ENCODE results near the gene AMOTL2.
A peak's percentile ranks its signal among the peaks of the same experiment; 100 is the strongest.

Gene AMOTL2

GRCh38 chr3:134315286-134316106, 58.8 kb downstream of the AMOTL2 start:
- no peak for DNase-seq (ENCODE audit: low read depth)

GRCh38 chr3:134314588-134315285, 59.5 kb downstream of the AMOTL2 start:
- no peak for DNase-seq (ENCODE audit: low read depth)

- DNase-seq (ENCODE audit: low read depth): no peak
Measured at GRCh38 chr3:134313847-134314587, 60.2 kb downstream of the AMOTL2 start.

GRCh38 chr3:134312873-134313846, 61.1 kb downstream of the AMOTL2 start:
- DNase-seq (ENCODE audit: low read depth): no peak

DNA sequence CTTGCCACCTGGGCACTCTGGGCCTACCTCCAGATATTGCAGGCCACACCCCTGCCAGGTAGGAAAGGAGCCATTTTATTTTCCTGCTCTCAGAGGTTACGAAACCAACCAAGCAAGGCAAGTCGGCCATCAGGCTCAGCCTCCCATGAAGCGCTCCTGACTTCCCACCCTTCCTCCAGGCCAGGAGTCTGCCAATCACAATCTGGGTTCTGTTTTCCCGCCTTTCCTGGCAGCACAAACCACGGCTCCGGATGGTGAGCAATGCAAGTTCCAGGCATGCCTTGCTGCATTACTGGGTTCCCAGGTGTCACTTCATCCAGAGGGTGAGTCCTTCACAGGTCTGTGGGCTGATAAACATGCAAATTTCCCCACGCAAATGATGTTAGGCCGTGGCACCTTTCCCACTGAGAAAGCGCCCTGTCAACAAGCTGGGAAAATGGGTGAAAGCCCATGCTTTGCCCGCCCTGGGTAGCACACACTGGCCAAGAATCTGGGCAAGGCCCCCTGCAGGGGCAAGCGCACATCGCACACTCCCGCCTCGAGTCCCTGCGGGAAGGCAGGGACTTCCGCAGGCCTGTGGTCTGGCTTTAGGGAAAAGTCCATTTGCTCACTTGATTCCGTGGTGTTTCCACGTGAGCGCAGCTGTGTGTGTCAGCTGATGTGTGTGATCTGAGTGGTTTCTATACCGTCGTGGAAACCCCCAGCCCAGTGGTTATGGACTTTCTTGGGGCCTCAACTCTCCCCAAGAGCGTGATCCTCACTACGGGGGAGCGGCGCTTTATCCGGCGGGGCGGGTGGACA, 62.0 kb downstream of the AMOTL2 start:
- DNase-seq (ENCODE audit: low read depth): peak; percentile 84

GRCh38 chr3:134311693-134312071, 62.6 kb downstream of the AMOTL2 start:
- DNase-seq (ENCODE audit: low read depth): peak; percentile 79

- DNase-seq (ENCODE audit: low read depth): peak; percentile 80
Measured at GRCh38 chr3:134311265-134311664, 63.0 kb downstream of the AMOTL2 start.

GRCh38 chr3:134309987-134310700, 64.1 kb downstream of the AMOTL2 start:
- no peak for DNase-seq (ENCODE audit: low read depth)

DNA sequence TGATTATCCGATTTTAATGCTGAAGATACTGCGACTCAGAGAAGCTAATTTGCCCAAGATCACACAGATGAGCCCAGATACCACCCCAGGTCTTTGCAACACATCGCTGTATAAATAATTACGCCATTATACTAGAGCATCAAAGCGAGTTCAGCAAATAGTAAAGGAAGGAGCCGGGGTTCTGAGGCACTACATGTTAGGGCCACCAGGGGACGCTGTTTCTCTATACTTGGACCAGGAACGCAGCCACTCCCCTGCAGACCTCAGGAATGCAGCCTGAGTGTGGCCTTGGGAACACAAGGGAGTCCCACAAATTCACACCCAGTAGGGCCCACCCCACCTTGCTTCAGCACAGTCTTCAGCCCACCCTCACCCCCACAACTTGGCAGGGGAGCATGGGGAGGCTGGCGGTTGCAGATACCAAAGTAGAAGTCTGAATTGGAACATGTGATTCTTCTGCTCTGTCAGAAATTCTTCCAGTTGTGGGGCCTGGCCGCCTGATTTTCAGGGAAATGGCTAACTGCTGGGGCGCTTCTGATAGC, 65.8 kb downstream of the AMOTL2 start:
- no peak for DNase-seq (ENCODE audit: low read depth)

DNA sequence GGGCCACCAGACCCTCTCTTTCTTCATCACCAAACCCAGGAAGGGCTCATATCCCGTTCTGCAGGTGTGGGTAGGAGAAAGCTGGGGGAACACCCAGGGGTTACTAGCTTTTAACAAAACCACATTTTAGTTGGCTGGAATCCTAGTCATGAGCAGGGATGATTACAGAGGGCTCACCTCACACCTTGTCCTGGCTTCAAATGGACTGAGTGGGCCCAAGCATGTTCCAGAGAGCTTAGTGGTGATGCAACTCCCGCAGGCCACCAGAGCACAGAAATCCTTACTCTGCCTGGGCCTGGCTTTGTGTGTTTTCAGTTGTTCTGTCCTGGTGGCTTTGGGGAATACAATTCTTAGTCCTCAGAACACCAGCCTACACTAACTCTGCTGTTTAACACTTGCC, 66.8 kb downstream of the AMOTL2 start:
- DNase-seq (ENCODE audit: low read depth): no peak

GRCh38 chr3:134306320-134306719, 67.9 kb downstream of the AMOTL2 start:
- DNase-seq (ENCODE audit: low read depth): no peak
